Mesenteric fat pad (tissue), 1 donor: ENCODE data around the gene ABI3BP. TPM values are rescaled to one million over a fixed set of nuclear protein-coding genes. Genes with fewer than 3 reads are reported as not detected.
"Not testable (repeated sequence)": the region's sequence is repeated elsewhere in the genome, so short reads cannot be mapped to it uniquely, and the experiment has no call there.

Experiments used
- DNase-seq: peaks from one replicate; pipeline ENCODE4 v3.0.0-alpha.2; 2020; ENCODE audit warnings: low spot score
- total RNA-seq: library from RNA; stranded (reverse); fragmentation: NEBNext Ultra II Directional; extraction: Animal tissue kit (Norgen Biotek cat#: 25700); gene quantifications from one replicate; pipeline ENCODE4 v1.2.1, GENCODE V29; 2021
- donor health status: DM: yes; HTN: yes; CAD: no.

ABI3BP gene
- total RNA-seq, 1 donor from 2014 or later = 37.1 TPM

GRCh38 chr3:100981164-100981911, 11.9 kb downstream of the ABI3BP start:
- no peak for DNase-seq

- no peak for DNase-seq
These were observed 15.1 kb downstream of the ABI3BP start for GRCh38 chr3:100978011-100978659.

- DNase-seq = no peak
These were observed 16.6 kb downstream of the ABI3BP start for GRCh38 chr3:100976611-100977010.

GRCh38 chr3:100975714-100976113, 17.5 kb downstream of the ABI3BP start:
- no peak for DNase-seq

- DNase-seq = no peak
These were observed 19.6 kb downstream of the ABI3BP start for GRCh38 chr3:100973594-100973993.

GRCh38 chr3:100972867-100973266, 20.4 kb downstream of the ABI3BP start:
- DNase-seq = no peak

GRCh38 chr3:100972301-100972844, 20.8 kb downstream of the ABI3BP start:
- no peak for DNase-seq

- DNase-seq = no peak
These were observed 21.4 kb downstream of the ABI3BP start for GRCh38 chr3:100971798-100972197.

GRCh38 chr3:100970477-100970990, 22.7 kb downstream of the ABI3BP start:
- DNase-seq = no peak

- no peak for DNase-seq
These were observed 24.0 kb downstream of the ABI3BP start for GRCh38 chr3:100968932-100969906.

- no peak for DNase-seq
These were observed 26.4 kb downstream of the ABI3BP start for GRCh38 chr3:100966807-100967206.

GRCh38 chr3:100966049-100966491, 27.2 kb downstream of the ABI3BP start:
- DNase-seq = no peak

GRCh38 chr3:100963041-100963440, 30.2 kb downstream of the ABI3BP start:
- no peak for DNase-seq

- no peak for DNase-seq
These were observed 35.8 kb downstream of the ABI3BP start for GRCh38 chr3:100957261-100957986.

GRCh38 chr3:100956276-100956675, 36.9 kb downstream of the ABI3BP start:
- no peak for DNase-seq

- DNase-seq = no peak
These were observed 38.2 kb downstream of the ABI3BP start for GRCh38 chr3:100954990-100955389.

GRCh38 chr3:100954199-100954935, 38.9 kb downstream of the ABI3BP start:
- DNase-seq = no peak

- DNase-seq = no peak
These were observed 40.1 kb downstream of the ABI3BP start for GRCh38 chr3:100953103-100953502.

- DNase-seq = no peak
These were observed 46.1 kb downstream of the ABI3BP start for GRCh38 chr3:100947119-100947518.

- not testable (repeated sequence) for DNase-seq
These were observed 47.1 kb downstream of the ABI3BP start for GRCh38 chr3:100946096-100946495.
